Liver (tissue), 3 donors: ENCODE measurements around the gene GFRA1.

Experiments used
- SP1 ChIP-seq: IDR thresholded peaks from 2 replicates; pipeline ENCODE4 v1.6.1; 2018; ENCODE audit warnings: antibody characterized with exemption, mild to moderate bottlenecking
- TAF1 ChIP-seq: conservative IDR thresholded peaks from 2 replicates; pipeline ENCODE4 v1.6.1; 2016; ENCODE audit warnings: antibody characterized with exemption, mild to moderate bottlenecking
- TF ChIP-seq, protein P1 (sequence below): fragments of 150-350 bp; IDR thresholded peaks from 2 replicates; pipeline ENCODE4 v1.5.1; 2017; ENCODE audit warnings: improper control_type of control experiment, low read depth, low read length; ENCODE audit not compliant: missing input control
- TF ChIP-seq, protein P2 (sequence below): IDR thresholded peaks from 2 replicates; pipeline ENCODE4 v1.6.1; 2016; ENCODE audit warnings: antibody characterized with exemption
- donor health status: healthy.
- donor health status: healthy.

DNA sequence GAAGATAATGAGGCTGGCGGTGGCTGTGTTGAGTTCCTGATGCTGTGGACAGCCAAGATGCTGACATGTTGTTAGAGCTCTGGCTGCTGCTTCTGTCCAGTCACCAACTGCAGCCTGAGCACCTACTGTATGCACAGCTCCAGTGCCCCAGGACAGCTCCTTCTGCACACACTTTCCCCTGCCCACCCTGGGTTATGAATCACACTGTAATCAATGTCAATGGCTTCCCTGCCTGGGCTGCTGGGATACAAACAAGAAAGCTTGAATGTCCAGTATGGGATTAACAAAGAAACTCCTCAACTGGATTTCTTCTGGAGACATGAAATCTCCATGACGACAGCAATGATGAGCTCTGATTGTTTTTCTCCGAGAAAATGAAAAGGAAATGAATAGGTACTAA lies 172.0 kb downstream of the GFRA1 start:
- TF ChIP-seq, protein P1, sequence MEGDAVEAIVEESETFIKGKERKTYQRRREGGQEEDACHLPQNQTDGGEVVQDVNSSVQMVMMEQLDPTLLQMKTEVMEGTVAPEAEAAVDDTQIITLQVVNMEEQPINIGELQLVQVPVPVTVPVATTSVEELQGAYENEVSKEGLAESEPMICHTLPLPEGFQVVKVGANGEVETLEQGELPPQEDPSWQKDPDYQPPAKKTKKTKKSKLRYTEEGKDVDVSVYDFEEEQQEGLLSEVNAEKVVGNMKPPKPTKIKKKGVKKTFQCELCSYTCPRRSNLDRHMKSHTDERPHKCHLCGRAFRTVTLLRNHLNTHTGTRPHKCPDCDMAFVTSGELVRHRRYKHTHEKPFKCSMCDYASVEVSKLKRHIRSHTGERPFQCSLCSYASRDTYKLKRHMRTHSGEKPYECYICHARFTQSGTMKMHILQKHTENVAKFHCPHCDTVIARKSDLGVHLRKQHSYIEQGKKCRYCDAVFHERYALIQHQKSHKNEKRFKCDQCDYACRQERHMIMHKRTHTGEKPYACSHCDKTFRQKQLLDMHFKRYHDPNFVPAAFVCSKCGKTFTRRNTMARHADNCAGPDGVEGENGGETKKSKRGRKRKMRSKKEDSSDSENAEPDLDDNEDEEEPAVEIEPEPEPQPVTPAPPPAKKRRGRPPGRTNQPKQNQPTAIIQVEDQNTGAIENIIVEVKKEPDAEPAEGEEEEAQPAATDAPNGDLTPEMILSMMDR = no peak
- TF ChIP-seq TAF1 (no peak), SP1 (no peak)
- TF ChIP-seq, protein P2, sequence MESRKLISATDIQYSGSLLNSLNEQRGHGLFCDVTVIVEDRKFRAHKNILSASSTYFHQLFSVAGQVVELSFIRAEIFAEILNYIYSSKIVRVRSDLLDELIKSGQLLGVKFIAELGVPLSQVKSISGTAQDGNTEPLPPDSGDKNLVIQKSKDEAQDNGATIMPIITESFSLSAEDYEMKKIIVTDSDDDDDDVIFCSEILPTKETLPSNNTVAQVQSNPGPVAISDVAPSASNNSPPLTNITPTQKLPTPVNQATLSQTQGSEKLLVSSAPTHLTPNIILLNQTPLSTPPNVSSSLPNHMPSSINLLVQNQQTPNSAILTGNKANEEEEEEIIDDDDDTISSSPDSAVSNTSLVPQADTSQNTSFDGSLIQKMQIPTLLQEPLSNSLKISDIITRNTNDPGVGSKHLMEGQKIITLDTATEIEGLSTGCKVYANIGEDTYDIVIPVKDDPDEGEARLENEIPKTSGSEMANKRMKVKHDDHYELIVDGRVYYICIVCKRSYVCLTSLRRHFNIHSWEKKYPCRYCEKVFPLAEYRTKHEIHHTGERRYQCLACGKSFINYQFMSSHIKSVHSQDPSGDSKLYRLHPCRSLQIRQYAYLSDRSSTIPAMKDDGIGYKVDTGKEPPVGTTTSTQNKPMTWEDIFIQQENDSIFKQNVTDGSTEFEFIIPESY = no peak
